HEK293T (cell line): ENCODE results near the gene HSP90AA1.
"Not testable (repeated sequence)": the region's sequence is repeated elsewhere in the genome, so short reads cannot be mapped to it uniquely, and the experiment has no call there.

Source experiments
- CTCF ChIA-PET: fragments of 350-600 bp; formaldehyde crosslinking; extraction: SDS; loops from one replicate; lab custom pipeline; 2021; ENCODE audit warnings: antibody characterized with exemption, inconsistent platforms; lab: Yijun Ruan, JAX
- POLR2A ChIA-PET: fragments of 350-600 bp; formaldehyde crosslinking; extraction: SDS; loops from one replicate; lab custom pipeline; 2020; ENCODE audit warnings: antibody characterized with exemption, inconsistent platforms; lab: Yijun Ruan, JAX
- DNase-seq: peaks from one replicate; pipeline ENCODE4 v3.0.0; 2012; ENCODE audit warnings: mixed read lengths; ENCODE audit errors: extremely low spot score
- ARNT ChIP-seq: fragments of 450-650 bp; IDR thresholded peaks from 2 replicates; pipeline ENCODE4 v1.6.1; 2017; ENCODE audit warnings: mild to moderate bottlenecking
- BHLHE40 ChIP-seq: fragments of 450-650 bp; IDR thresholded peaks from 2 replicates; pipeline ENCODE4 v1.6.1; 2016; ENCODE audit warnings: mild to moderate bottlenecking, moderate library complexity, borderline replicate concordance
- CTBP1 ChIP-seq: fragments of 450-650 bp; IDR thresholded peaks from 2 replicates; pipeline ENCODE4 v1.6.1; 2016; ENCODE audit warnings: borderline replicate concordance
- ELF4 ChIP-seq: fragments of 450-650 bp; IDR thresholded peaks from 2 replicates; pipeline ENCODE4 v1.6.1; 2017; ENCODE audit warnings: antibody characterized with exemption
- FOXA1 ChIP-seq: fragments of 450-650 bp; IDR thresholded peaks from 2 replicates; pipeline ENCODE4 v1.6.1; 2016; ENCODE audit warnings: mild to moderate bottlenecking
- FOXK2 ChIP-seq: fragments of 450-650 bp; IDR thresholded peaks from 2 replicates; pipeline ENCODE4 v1.6.1; 2016; ENCODE audit warnings: mild to moderate bottlenecking
- FOXM1 ChIP-seq: fragments of 450-650 bp; IDR thresholded peaks from 2 replicates; pipeline ENCODE4 v1.6.1; 2017; ENCODE audit warnings: mild to moderate bottlenecking, borderline replicate concordance
- HDGF ChIP-seq: fragments of 450-650 bp; IDR thresholded peaks from 2 replicates; pipeline ENCODE4 v1.6.1; 2017; ENCODE audit warnings: antibody characterized with exemption, borderline replicate concordance
- L3MBTL2 ChIP-seq: fragments of 450-650 bp; conservative IDR thresholded peaks from 2 replicates; pipeline ENCODE4 v1.6.1; 2016; ENCODE audit warnings: mild to moderate bottlenecking
- LEF1 ChIP-seq: fragments of 450-650 bp; IDR thresholded peaks from 2 replicates; pipeline ENCODE4 v1.6.1; 2017; ENCODE audit warnings: mild to moderate bottlenecking, borderline replicate concordance
- NFRKB ChIP-seq: fragments of 450-650 bp; IDR thresholded peaks from 2 replicates; pipeline ENCODE4 v1.6.1; 2016; ENCODE audit warnings: mild to moderate bottlenecking, moderate library complexity
- SP1 ChIP-seq: fragments of 450-650 bp; IDR thresholded peaks from 2 replicates; pipeline ENCODE4 v1.6.1; 2017
- SUZ12 ChIP-seq: fragments of 450-650 bp; IDR thresholded peaks from 2 replicates; pipeline ENCODE4 v1.6.1; 2016; ENCODE audit warnings: mild to moderate bottlenecking
- TARDBP ChIP-seq: fragments of 450-650 bp; IDR thresholded peaks from 2 replicates; pipeline ENCODE4 v1.6.1; 2016
- ZNF384 ChIP-seq: fragments of 450-650 bp; IDR thresholded peaks from 2 replicates; pipeline ENCODE4 v1.6.1; 2016
- TF ChIP-seq, protein P1 (sequence below): fragments of 450-650 bp; IDR thresholded peaks from 2 replicates; pipeline ENCODE4 v1.6.1; 2016

Gene HSP90AA1

DNA sequence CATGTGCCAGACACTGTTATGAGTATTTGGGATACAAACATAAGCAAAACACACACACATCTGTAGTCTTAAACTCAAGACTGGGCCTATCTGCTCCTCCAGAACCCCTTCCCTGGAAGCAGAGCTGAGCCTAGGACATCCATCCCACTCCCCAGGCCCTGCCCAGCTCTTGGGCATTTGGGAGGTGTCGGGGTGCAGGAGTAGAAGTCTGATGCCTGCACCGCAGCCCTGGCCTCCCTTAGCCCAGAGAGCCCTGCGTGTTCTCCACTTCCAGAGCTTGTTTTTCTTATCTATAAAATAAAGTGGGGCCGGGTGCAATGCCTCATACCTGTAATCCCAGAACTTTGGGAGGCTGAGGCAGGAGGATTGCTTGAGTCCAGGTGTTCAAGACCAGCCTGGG is 11.7 kb downstream of the HSP90AA1 start:
- CTCF ChIA-PET: no interaction called here
- POLR2A ChIA-PET: no interaction called here
- DNase-seq: no peak
- TF ChIP-seq CTBP1: no peak
- no peak for TF ChIP-seq NFRKB
- TF ChIP-seq L3MBTL2: no peak
- TF ChIP-seq ARNT: no peak
- TF ChIP-seq FOXM1: no peak
- no peak for TF ChIP-seq LEF1
- TF ChIP-seq FOXK2: no peak
- TF ChIP-seq SP1: no peak
- no peak for TF ChIP-seq ELF4
- no peak for TF ChIP-seq SUZ12
- TF ChIP-seq HDGF: no peak
- TF ChIP-seq, protein P1, sequence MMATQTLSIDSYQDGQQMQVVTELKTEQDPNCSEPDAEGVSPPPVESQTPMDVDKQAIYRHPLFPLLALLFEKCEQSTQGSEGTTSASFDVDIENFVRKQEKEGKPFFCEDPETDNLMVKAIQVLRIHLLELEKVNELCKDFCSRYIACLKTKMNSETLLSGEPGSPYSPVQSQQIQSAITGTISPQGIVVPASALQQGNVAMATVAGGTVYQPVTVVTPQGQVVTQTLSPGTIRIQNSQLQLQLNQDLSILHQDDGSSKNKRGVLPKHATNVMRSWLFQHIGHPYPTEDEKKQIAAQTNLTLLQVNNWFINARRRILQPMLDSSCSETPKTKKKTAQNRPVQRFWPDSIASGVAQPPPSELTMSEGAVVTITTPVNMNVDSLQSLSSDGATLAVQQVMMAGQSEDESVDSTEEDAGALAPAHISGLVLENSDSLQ: no peak
- no peak for TF ChIP-seq TARDBP
- TF ChIP-seq BHLHE40: no peak
- no peak for TF ChIP-seq FOXA1
- no peak for TF ChIP-seq ZNF384

DNA sequence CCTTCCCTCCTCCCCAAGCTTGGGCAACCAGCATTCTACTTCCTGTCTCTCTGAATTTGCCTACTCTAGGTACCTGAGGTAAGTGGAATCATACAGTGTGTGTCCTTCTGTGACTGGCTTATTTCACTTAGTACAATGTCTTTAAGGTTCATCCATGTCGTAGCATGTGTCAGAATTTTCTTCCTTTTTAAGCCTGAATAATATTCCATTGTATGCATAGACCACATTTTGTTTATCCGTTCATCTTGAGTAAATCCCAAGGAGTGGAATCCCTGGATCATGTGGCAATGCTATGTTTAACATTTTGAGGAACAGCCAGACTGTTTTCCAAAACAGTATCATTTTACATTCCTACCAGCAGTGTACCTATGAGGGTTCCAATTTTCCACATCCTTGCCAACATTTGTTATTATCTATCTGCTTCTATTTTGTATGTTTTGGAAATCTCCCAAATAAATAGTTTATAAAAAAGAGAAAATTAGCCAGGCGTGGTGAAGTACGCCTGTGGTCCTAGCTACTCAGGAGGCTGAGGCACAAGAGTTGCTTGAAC is 12.4 kb downstream of the HSP90AA1 start:
- ChIA-PET CTCF (no interaction called here), POLR2A (no interaction called here)
- no peak for DNase-seq
- TF ChIP-seq ARNT: no peak
- TF ChIP-seq BHLHE40: no peak
- no peak for TF ChIP-seq L3MBTL2
- TF ChIP-seq ELF4: no peak
- no peak for TF ChIP-seq ZNF384
- no peak for TF ChIP-seq CTBP1
- no peak for TF ChIP-seq SP1
- TF ChIP-seq HDGF: no peak
- TF ChIP-seq, protein P1: no peak

DNA sequence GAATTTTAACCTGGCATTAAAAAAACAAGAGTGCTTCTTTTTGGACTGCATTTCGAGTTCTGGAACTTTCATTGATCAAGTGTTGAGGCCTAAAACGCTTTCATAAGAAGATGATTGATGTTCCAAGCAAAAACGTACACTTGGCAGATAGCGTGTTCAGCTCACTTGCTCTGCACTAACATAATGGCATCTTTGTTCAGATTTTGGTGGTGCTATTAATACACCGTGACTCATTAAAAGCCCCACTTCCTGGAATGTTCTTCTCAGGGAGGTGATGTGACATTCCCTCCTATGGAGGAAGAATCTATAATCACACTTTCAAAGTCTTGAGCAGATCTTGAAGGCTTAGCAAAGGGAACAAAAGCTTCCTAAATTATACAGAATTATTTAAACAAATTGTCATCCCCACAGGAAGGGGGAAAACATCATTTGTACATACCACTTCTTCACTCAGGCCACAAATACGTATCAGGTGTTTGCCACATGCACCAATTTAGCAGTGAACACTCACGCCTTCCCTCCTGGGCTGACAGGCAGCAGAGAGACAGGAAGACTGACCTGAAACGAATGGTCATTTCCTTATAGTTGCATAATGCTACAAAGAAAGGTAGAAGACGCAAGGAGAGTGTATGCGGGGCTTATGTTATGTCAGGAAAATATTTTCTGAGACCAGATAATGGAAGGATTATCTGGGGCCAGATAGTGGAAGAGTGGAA is 15.4 kb downstream of the HSP90AA1 start:
- ChIA-PET POLR2A (no interaction called here), CTCF (no interaction called here)
- TF ChIP-seq SUZ12 (no peak), ZNF384 (no peak), HDGF (no peak), BHLHE40 (no peak), ARNT (no peak)
- no peak for DNase-seq

DNA sequence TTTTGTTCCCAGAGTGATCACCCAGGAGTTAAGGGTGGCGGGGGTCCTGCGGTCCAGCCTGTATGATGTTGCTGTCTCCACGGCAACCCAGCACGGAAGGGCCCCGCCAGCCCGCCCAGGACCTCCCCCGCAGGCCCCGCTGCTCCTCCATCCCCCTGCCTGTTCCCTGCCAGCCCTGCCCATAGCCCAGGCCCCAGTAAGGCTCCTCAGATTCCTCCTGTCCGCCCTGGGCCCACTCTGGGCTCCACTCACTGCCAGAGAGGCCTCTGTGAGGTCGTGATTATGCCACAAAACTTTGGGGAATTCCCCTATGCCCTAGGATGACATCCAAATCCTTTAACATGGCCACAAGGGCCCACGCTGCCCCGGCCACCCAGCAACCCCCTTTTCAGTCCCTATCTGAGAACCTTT is 20.8 kb downstream of the HSP90AA1 start:
- ChIA-PET CTCF (interaction anchor here (0.6 kb wide), 1 partner anchor 295 kb away, joined by 3 read pairs; no protein-coding TSS in a partner anchor), POLR2A (interaction anchor here (1.1 kb wide), 1 partner anchor 11 kb away, joined by 4 read pairs; no protein-coding TSS in a partner anchor)
- TF ChIP-seq BHLHE40 (no peak), ELF4 (no peak), FOXA1 (no peak), SP1 (no peak), ARNT (no peak), FOXM1 (no peak), CTBP1 (no peak), L3MBTL2 (no peak), TARDBP (no peak), HDGF (no peak), SUZ12 (no peak), NFRKB (no peak), ZNF384 (no peak), LEF1 (no peak)
- TF ChIP-seq, protein P1: no peak
- no peak for DNase-seq

DNA sequence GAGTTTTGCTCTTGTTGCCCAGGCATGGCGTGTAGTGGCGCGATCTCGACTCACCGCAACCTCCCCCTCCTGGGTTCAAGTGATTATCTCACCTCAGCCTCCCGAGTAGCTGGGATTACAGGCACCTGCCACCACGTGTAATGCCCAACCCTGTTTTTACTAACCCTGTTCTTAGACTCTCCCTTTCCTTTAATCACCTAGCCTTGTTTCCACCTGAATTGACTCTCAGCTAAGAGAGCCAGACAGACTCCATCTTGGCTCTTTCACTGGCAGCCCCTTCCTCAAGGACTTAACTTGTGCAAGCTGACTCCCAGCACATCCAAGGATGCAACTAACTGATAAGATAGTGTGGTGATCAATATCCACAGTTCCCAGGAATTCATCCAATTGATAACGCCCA is 22.3 kb downstream of the HSP90AA1 start:
- CTCF ChIA-PET: interaction anchor here (0.6 to 2.1 kb wide), 3 partner anchors 31 to 348 kb away, joined by 3 to 8 read pairs (median 4); no protein-coding TSS in a partner anchor

DNA sequence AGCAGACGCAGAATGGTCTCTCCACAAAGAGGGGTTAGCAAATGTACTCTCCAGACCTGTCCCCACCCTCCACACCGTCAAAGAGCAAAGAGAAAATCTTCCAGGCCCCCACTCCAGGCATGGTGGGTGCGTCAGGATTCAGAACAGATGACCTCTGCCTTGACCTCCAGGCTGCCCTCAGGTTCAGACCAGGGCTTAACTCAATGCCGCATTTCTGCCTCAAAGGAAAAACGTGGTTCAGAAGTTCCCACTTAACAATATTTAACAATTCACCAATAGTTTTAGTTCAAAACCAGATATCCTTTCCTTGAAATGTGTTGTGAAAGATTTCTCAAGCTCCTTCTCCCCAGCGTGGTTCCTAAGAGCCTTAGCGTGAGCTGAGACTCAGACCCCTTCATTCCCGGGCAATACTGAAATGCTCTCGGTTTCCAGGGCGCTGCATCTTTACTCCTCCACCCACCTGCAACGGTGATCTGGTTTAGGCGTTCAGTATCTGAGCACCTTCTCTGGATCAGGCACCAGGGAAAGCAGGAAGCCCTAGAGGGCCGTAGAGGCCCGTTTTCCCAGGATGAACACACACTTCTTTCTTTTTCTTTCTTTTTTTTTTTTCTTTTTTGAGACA is 22.9 kb downstream of the HSP90AA1 start:
- DNase-seq: no peak
- TF ChIP-seq, protein P1: no peak
- POLR2A ChIA-PET: interaction anchor here (1.1 to 1.3 kb wide), 2 partner anchors 15 to 24 kb away, joined by 3 to 4 read pairs; no protein-coding TSS in a partner anchor
- CTCF ChIA-PET: interaction anchor here (0.6 to 2.1 kb wide), 4 partner anchors 15 to 347 kb away, joined by 3 to 8 read pairs (median 4); no protein-coding TSS in a partner anchor

More for the DNA sequence above, 22.3 kb downstream of the HSP90AA1 start:
- POLR2A ChIA-PET: interaction anchor here (1.1 to 1.4 kb wide), 3 partner anchors 14 to 25 kb away, joined by 3 to 4 read pairs (median 4); no protein-coding TSS in a partner anchor
- DNase-seq: not testable (repeated sequence)
